HL-60 (cell line): ENCODE results near the gene A3GALT2.

Experiments
- DNase-seq, 2 experiments: peaks; one replicate each; pipeline ENCODE4 v3.0.0-alpha.2; 2010 to 2020; ENCODE audit warnings: low read depth in 1 of 2, low spot score in 1 of 2
- H3K27ac ChIP-seq: fragments of 250-450 bp; sonication (Bioruptor Pico); replicated peaks from 2 replicates; pipeline ENCODE4 v1.5.1; 2020; ENCODE audit warnings: mild to moderate bottlenecking, moderate library complexity
- H3K27me3 ChIP-seq: fragments of 250-450 bp; sonication (Bioruptor Pico); 2 replicates; pipeline ENCODE4 v1.5.1; 2021; ENCODE audit warnings: mild to moderate bottlenecking, moderate library complexity; ENCODE audit not compliant: insufficient read depth, poor library complexity, severe bottlenecking
- H3K4me3 ChIP-seq: replicated peaks from 2 replicates; pipeline ENCODE4 v1.5.1; 2011; ENCODE audit warnings: mild to moderate bottlenecking, control low read depth, low read length; ENCODE audit not compliant: insufficient read depth
- CTCF ChIP-seq: IDR thresholded peaks from one replicate; pipeline ENCODE4 v1.5.1; 2011; ENCODE audit warnings: low read length, control low read depth, inconsistent platforms; ENCODE audit not compliant: insufficient read depth
- GABPA ChIP-seq: IDR thresholded peaks from 2 replicates; pipeline ENCODE4 v1.6.1; 2012; ENCODE audit warnings: low read depth
- POLR2AphosphoS5 ChIP-seq: IDR thresholded peaks from 2 replicates; pipeline ENCODE4 v1.6.1; 2012; ENCODE audit warnings: low read depth
- REST ChIP-seq: IDR thresholded peaks from 2 replicates; pipeline ENCODE4 v1.6.1; 2012; ENCODE audit warnings: low read depth; ENCODE audit not compliant: insufficient replicate concordance
- SPI1 ChIP-seq: IDR thresholded peaks from 2 replicates; pipeline ENCODE4 v1.6.1; 2012; ENCODE audit warnings: low read depth, mild to moderate bottlenecking, borderline replicate concordance

Gene A3GALT2

GRCh38 chr1:33319949-33320618 lies 814 bp downstream of the A3GALT2 start:
- peaks cover 10% of the 10 kb centered on the region for H3K27me3 ChIP-seq
- TF ChIP-seq REST (no peak), POLR2AphosphoS5 (no peak)
- no peak for DNase-seq
- H3K27ac ChIP-seq = no peak overlapping the region
- H3K4me3 ChIP-seq = no peak overlapping the region

GRCh38 chr1:33319186-33319948 lies 1.5 kb downstream of the A3GALT2 start:
- peaks cover 10% of the 10 kb centered on the region for H3K27me3 ChIP-seq
- no peak overlapping the region for H3K27ac ChIP-seq
- no peak overlapping the region for H3K4me3 ChIP-seq
- DNase-seq = no peak
- TF ChIP-seq GABPA = no peak
- TF ChIP-seq REST = no peak
- no peak for TF ChIP-seq CTCF
- TF ChIP-seq POLR2AphosphoS5 = no peak
- no peak for TF ChIP-seq SPI1

- Histone ChIP-seq H3K4me3 (no peak overlapping the region), H3K27me3 (peaks cover 10% of the 10 kb centered on the region), H3K27ac (no peak overlapping the region)
- TF ChIP-seq POLR2AphosphoS5 (no peak), SPI1 (no peak), REST (no peak), GABPA (no peak), CTCF (no peak)
- no peak for DNase-seq
These were observed 3.0 kb downstream of the A3GALT2 start for GRCh38 chr1:33317946-33318345.
